HTR-8/SVneo (cell line): ENCODE measurements around the gene SMG5.
"Not testable (repeated sequence)": the region's sequence is repeated elsewhere in the genome, so short reads cannot be mapped to it uniquely, and the experiment has no call there.

Source experiments
- DNase-seq: peaks from one replicate; pipeline ENCODE4 v3.0.0; 2011; ENCODE audit warnings: low spot score, mixed read lengths; ENCODE audit not compliant: insufficient read length
- FAIRE-seq: peaks from 2 replicates; lab custom pipeline; 2011; peaks lifted over from hg19 to GRCh38; lab: Jason Lieb, UNC

The SMG5 gene

DNA sequence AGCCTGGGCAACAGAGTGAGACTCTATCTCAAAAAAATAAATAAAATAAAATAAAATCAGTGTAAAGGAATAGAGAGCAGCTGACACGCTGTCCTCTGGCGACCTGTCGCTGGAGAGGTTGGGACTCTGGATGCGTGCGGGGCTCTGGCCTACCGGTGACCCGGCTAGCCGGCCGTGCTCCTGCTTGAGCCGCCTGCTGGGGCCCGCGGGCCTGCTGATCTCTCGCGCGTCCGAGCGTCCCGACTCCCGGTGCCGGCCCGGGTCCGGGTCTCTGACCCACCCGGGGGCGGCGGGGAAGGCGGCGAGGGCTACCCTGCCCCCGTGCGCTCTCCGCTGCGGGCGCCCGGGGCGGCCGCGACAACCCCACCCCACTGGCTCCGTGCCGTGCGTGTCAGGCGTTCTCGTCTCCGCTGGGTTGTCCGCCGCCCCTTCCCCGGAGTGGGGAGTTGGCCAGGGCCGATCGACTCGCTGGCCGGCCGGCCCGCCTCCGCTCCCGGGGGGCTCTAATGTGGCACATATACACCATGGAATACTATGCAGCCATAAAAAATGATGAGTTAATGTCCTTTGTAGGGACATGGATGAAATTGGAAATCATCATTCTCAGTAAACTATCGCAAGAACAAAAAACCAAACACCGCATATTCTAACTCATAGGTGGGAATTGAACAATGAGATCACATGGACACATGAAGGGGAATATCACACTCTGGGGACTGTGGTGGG lies 66.1 kb downstream of the SMG5 start:
- not testable (repeated sequence) for DNase-seq
- peak; percentile 100 for FAIRE-seq

DNA sequence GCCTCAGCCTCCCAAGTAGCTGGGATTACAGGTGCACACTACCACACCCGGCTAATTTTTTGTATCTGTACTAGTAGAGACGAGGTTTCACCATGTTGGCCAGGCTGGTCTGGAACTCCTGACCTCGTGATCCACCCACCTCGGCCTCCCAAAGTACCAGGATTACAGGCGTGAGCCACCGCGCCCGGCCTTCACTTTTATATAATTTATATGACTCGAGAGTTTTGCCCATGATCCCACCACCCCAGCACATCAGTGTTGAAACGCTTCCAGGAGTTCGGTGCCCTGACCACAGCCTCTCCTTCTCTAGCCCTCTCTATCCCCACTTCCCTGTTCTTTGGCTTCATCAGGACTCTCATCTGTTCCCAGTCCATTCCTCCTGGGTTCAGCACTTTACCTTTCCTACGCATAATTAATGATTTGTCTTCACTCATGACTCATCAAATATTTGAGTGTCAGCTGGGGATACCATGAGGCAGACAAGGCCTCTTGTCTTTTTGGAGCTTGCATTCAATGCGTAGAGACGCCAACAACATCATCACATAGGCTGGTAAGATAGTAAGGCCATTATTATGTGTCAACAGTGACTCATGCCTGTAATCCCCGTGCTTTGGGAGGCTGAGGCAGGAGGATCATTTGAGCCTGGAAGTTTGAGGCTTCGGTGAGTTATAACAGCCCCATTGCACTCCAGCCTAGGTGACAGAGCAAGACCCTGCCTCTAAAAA lies 68.4 kb downstream of the SMG5 start:
- FAIRE-seq (no peak), DNase-seq (no peak)

DNA sequence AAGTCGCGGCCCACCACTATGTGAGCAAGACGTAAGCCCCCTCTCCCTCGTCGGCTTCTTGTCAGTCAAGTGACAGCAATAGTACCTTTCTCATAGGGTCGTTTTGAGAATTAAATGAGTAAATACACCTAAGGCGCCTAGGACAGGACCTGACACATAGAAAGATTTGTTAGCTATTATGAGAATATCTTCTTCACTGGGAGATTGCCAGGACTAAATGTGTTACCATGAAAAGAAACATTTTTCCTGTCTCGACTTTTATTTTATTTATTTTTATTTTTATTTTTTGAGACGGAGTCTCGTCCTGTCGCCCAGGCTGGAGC lies 69.0 kb downstream of the SMG5 start:
- no peak for DNase-seq
- no peak for FAIRE-seq

DNA sequence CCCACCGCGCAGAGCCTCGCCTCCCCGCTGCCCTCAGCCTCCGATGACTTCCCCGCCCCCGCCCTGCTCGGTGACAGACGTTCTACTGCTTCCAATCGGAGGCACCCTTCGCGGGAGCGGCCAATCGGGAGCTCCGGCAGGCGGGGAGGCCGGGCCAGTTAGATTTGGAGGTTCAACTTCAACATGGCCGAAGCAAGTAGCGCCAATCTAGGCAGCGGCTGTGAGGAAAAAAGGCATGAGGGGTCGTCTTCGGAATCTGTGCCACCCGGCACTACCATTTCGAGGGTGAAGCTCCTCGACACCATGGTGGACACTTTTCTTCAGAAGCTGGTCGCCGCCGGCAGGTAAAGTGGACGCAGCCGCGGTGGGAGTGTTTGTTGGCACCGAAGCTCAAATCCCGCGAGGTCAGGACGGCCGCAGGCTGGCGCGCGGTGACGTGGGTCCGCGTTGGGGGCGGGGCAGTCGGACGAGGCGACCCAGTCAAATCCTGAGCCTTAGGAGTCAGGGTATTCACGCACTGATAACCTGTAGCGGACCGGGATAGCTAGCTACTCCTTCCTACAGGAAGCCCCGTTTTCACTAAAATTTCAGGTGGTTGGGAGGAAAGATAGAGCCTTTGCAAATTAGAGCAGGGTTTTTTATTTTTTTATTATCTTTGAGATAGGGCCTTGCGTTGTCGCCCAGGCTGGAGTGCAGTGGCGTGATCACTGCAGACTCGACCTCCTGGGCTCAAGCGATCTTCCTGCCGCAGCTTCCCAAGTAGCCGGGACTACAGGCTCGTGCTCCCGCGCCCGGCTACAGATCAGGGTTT lies 69.6 kb downstream of the SMG5 start, which contains the start of gene PMF1:
Gene PMF1, plus strand, starts transcription at position 175 of the 811 bp plus-strand sequence. Its CDS starts 9 bp downstream, at position 184.
- no peak for FAIRE-seq

DNA sequence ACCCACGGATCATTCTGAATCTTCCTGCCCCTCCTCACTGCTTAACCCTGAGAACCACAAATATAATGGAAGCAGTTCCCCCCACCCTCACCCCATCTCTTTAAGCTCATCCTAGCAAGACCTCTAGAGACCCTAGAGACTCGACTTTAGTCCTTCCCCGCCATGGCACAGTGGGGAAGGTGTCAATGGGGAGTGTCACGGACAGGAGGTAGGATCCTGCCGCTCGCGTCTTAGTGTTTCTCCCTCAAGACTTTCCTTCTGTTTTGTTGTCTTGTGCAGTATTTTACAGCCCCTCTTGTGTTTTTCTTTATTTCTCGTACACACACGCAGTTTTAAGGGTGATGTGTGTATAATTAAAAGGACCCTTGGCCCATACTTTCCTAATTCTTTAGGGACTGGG lies 70.5 kb downstream of the SMG5 start:
- FAIRE-seq (no peak), DNase-seq (no peak)

More for the DNA sequence above, 69.6 kb downstream of the SMG5 start, which contains the start of gene PMF1:
- DNase-seq = peak; percentile 97

DNA sequence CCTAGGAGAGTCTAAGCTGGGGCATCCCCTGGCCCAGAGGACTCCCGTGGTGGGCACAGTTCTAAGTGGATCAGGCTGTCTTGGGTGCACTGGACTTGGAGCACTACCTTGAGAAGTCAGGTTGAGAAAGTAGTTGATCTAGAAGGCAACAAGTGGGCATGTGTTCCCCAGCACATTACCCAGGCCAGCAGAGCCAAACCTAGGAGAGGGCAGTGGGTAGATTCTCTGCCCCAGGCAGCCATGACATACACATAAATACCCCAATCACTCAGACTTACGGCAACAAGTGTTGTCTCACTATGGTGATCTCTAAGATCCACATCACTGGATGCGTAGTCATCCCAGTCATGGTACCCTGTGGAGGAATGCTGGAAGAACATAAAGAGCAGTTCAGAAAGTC lies 71.4 kb downstream of the SMG5 start:
- FAIRE-seq (no peak), DNase-seq (no peak)

DNA sequence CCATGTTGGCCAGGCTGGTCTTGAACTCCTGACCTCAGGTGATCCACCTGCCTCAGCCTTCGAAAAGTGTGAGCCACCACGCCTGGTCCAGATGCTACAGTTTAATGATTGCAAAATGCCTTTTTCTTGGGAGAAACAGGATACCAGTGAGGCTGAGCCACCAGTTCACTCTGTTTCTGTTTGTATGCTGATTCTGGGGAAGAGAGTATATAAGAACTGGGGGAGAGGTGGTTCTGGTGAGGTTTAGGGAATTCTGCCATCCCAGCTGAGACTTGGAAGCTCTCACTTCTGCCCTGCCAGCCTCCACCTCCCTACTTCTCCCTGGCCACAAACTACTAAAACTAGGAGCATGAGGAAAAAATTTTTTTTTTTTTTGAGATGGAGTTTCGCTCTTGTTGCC lies 77.9 kb downstream of the SMG5 start:
- FAIRE-seq = no peak

DNA sequence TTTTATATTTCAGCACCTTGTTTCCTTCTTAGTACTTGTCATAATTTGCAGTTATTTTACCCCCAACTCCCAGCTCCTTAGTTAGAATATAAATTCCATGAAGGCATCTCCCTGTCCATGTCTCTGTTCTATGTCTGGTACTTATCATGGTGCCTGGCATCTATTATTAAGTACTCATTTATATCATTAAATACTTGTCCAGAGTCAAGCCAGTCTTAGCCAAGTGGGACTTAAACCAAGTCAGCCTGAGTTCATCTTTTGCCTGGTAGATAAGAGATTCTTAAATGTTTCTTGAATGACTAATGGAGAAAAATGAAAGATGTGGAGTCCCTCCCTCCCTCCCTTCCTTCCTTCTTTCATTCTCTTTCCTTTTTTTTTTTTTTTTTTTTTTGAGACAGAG lies 79.3 kb downstream of the SMG5 start:
- no peak for DNase-seq
- FAIRE-seq = no peak

More for the DNA sequence above, 77.9 kb downstream of the SMG5 start:
- no peak for DNase-seq

DNA sequence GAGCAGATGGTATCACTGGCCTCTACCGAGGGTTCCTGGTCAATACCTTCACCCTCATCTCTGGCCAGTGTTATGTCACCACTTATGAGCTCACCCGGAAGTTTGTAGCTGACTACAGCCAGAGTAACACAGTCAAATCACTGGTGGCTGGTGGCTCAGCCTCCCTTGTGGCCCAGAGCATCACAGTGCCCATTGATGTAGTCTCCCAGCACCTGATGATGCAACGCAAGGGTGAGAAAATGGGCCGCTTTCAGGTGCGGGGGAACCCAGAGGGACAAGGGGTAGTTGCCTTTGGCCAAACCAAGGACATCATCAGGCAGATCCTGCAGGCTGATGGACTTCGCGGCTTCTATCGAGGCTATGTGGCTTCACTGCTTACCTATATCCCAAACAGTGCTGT lies 82.6 kb downstream of the SMG5 start:
- no peak for FAIRE-seq

More for the DNA sequence above, 82.6 kb downstream of the SMG5 start:
- no peak for DNase-seq
